Dendritic cell treated with granulocyte-macrophage colony-stimulating factor and Interleukin-4, amounts not matched to agents 40 ng/mL and 50 ng/mL, for 4 days (primary cell): ENCODE results near the gene FBL.
"Not testable (repeated sequence)": the region's sequence is repeated elsewhere in the genome, so short reads cannot be mapped to it uniquely, and the experiment has no call there.

Experiments used
- H3K27ac Mint-ChIP-seq: one replicate; pipeline ENCODE4 v1.8.0; 2022; ENCODE audit warnings: mild to moderate bottlenecking, mixed read lengths
- H3K27me3 Mint-ChIP-seq: one replicate; pipeline ENCODE4 v1.8.0; 2022; ENCODE audit warnings: mild to moderate bottlenecking, mixed read lengths
- H3K36me3 Mint-ChIP-seq: one replicate; pipeline ENCODE4 v1.8.0; 2022; ENCODE audit warnings: low read depth, mixed read lengths
- H3K4me1 Mint-ChIP-seq: one replicate; pipeline ENCODE4 v1.8.0; 2022; ENCODE audit warnings: low read depth, mixed read lengths
- H3K4me3 Mint-ChIP-seq: one replicate; pipeline ENCODE4 v1.8.0; 2022; ENCODE audit warnings: mild to moderate bottlenecking, moderate library complexity, mixed read lengths
- H3K9me3 Mint-ChIP-seq: one replicate; pipeline ENCODE4 v1.8.0; 2022; ENCODE audit warnings: mixed read lengths
- intact Hi-C: fragments of 100-400 bp; cut with micrococcal nuclease; formaldehyde crosslinking; loops from one replicate; pipeline ENCODE4 v1.15.0; 2022

Gene FBL

DNA sequence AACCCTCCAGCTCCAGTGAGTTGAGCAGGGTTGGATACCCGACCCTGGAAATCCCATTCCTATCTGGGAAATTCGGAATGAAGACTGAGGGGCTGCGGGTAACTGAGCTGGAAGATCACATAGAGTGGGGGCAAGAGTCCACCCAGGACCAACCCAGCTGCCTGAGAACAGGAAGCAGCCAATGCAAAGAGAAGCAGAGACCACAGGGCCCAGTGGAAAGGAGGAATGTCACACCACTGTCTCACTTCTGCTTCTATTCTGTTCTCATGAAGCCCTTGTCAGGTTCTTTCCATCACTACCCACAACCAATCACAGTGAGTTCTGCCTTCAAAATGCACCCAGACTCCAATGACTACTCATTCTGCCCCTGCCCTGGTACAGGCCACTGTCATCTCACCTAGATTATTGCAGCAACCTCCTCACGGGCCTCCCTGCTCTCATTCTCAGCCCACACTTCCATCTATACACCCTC is 27.5 kb downstream of the FBL start:
- no peaks in the 10 kb centered on the region for H3K9me3 Mint-ChIP-seq
- no peak overlapping the region for H3K27ac Mint-ChIP-seq
- intact Hi-C loops, result no loop called here

DNA sequence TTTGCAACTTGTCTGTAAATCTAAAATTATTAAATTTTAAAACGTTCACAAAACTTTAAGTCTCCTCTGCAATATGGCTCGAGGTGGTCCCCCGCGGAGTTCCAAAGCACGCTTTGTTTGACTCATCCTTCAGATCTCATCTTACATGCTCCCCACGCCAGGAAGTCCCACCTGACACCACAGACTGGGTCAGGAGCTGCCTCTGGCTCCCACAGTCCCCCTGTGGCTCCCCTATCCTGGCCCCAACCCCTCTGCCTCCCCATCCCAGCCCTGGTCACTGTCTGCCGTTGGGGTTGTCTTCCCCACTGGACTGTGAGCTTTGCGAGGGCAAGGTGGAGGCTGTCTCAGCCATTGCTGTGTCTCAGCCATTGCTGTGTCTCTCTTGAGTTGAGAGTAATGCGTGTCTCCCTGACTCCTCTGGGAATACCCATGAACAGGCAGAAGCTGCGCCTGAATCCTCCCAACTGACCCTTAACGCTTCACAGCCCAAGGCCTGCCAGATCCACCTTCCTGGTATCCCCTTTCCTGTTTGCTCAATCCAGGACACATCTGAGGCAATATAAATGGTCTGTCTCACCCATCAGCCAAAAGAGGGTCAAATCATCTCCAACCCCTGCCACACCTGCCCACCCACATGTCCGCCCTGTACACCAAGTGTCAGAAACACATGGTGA is 28.2 kb downstream of the FBL start:
- intact Hi-C loops, result no loop called here
- Mint-ChIP-seq H3K27ac (no peak overlapping the region), H3K4me3 (no peak overlapping the region), H3K4me1 (peaks cover 16% of the 10 kb centered on the region), H3K27me3 (no peaks in the 10 kb centered on the region), H3K36me3 (peaks cover 20% of the 10 kb centered on the region), H3K9me3 (no peaks in the 10 kb centered on the region)

More for the DNA sequence above, 27.5 kb downstream of the FBL start:
- Mint-ChIP-seq H3K4me3 (no peak overlapping the region), H3K27me3 (no peaks in the 10 kb centered on the region), H3K4me1 (peaks cover 16% of the 10 kb centered on the region), H3K36me3 (peaks cover 20% of the 10 kb centered on the region)

DNA sequence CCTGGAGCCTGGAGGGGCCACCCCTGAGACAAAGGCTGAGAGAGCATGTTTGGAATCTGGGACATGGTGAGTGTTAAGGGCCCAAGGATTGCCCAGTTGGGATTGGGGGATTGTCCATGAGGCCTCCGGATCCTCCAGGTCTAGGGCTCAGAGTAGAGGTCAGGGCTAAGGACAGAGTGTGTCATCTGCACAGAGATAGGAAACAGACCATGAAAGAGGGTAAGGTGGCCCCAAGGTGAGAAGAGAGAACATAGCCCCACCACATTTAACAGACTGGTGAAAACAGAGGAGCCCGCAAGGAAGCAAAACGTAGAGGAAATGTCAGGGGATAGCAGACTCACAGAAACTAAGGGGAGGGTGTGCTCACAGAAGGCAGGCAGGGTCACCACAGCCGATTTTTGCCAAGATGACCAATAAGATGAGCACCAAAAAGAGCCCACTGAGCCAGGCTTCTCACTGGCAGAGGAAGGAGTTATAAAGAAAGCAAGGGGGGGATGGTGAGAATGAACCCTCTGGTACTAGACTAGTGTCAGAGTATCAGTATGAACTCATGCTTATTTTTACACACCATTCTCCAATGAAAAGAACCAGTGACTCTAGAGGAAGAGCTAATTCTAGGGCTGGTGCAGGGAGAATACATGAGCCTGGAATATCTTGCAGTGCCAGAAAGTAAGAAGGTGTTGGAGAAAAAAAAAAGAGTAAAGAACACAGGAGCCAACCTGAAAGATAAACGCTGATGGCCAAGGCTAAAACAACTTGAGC is 29.7 kb downstream of the FBL start:
- Mint-ChIP-seq H3K36me3 (peaks cover 20% of the 10 kb centered on the region), H3K27me3 (no peaks in the 10 kb centered on the region), H3K9me3 (no peaks in the 10 kb centered on the region), H3K27ac (no peak overlapping the region), H3K4me1 (peaks cover 16% of the 10 kb centered on the region), H3K4me3 (no peak overlapping the region)
- intact Hi-C loops, result no loop called here

DNA sequence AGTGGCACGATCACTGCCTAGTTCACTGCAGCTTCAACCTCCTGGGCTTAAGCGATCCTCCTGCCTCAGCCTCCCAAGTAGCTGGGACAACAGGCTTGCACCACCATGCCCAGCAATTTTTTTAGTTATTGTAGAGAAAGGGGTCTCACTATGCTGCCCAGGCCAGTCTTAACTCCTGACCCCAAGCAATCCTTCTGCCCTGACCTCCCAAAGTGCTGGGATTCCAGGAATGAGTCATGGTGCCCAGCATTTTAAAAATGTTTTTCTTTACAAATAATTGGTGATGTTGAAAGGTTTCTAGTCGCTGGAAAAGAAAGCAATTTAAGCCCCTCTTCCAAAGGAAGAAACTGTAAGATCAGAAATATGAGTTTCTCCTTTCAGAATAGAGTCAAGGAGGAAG is 31.6 kb downstream of the FBL start:
- intact Hi-C loops, result no loop called here
- H3K27me3 Mint-ChIP-seq, result no peaks in the 10 kb centered on the region
- H3K9me3 Mint-ChIP-seq, result no peaks in the 10 kb centered on the region
- H3K4me3 Mint-ChIP-seq, result no peak overlapping the region
- H3K27ac Mint-ChIP-seq, result no peak overlapping the region
- peaks cover 20% of the 10 kb centered on the region for H3K36me3 Mint-ChIP-seq
- peaks cover 15% of the 10 kb centered on the region for H3K4me1 Mint-ChIP-seq

DNA sequence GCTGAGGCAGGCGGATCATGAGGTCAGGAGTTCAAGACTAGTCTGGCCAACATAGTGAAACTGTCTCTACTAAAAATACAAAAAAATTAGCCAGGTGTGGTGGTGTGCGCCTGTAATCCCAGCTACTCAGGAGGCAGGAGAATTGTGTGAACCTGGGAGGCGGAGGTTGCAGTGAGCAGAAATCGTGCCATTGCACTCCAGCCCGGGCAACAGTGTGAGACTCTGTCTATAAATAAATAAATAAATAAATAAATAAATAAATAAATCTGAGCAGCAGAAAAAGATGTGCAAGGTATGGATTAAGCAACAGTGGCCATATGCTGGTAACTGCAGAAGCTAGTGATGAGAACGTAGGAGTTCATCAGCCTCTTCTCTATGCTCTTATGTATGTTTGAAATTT is 32.1 kb downstream of the FBL start:
- Mint-ChIP-seq H3K36me3 (peaks cover 20% of the 10 kb centered on the region), H3K4me1 (peaks cover 10% of the 10 kb centered on the region)
- H3K4me3 Mint-ChIP-seq, H3K9me3 Mint-ChIP-seq, H3K27me3 Mint-ChIP-seq, intact Hi-C loops, H3K27ac Mint-ChIP-seq: not testable (repeated sequence)

DNA sequence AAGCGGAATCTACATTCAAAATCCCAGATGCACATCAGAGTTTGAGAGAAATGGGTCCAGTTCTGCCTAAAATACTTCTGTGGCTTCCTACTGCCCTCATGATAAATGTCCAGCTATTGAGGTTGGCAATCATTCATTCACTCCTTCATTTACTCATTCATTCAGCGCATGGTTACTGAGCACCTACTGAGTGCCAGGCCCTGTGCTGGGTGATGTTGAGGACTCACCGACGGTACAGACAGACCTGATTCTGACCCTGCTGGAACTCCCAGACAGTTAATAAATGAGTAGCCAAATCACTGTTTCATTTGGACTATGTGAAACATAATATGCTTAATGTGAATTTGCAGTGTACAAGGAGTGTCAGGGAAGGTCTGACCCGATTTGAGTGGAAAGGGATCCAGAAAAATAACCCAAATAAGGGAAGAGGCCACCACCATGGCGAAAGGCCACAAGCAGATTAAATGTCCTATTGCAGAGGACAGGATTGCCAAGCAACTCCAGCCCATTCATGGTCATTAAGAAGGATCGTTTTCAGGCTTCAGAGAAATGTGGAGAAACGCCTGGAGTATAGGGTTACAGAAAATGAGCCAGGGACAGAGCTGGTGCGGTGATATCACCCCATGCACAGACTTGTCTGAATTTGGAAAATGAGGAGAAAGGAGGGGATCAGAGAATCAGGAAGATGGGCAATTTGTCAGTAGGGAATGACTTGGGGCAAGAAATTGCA is 32.8 kb downstream of the FBL start:
- Mint-ChIP-seq H3K9me3 (no peaks in the 10 kb centered on the region), H3K27me3 (no peaks in the 10 kb centered on the region), H3K4me3 (no peak overlapping the region), H3K36me3 (peaks cover 20% of the 10 kb centered on the region), H3K4me1 (peaks cover 3% of the 10 kb centered on the region), H3K27ac (no peak overlapping the region)
- intact Hi-C loops, result no loop called here

DNA sequence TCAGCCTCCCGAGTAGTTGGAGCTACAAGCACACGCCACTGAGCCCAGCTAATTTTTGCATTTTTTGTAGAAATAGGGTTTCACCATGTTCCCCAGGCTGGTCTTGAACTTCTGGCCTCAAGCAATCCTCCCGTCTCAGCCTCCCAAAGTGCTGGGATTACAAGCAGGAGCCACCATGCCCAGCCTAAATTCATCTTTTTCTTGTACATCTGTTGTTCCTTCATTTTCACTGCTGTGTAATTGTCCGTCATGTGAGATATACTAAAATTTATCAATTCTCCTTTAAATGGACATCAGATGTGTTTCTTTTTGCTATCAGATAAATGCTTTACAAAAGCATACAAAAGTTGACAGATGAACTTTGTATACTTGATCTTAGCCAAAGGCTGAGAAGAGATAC is 35.1 kb downstream of the FBL start:
- Mint-ChIP-seq H3K4me3 (no peak overlapping the region), H3K27ac (no peak overlapping the region), H3K36me3 (peaks cover 5% of the 10 kb centered on the region), H3K4me1 (no peaks in the 10 kb centered on the region), H3K9me3 (no peaks in the 10 kb centered on the region), H3K27me3 (no peaks in the 10 kb centered on the region)
- intact Hi-C loops, result no loop called here

DNA sequence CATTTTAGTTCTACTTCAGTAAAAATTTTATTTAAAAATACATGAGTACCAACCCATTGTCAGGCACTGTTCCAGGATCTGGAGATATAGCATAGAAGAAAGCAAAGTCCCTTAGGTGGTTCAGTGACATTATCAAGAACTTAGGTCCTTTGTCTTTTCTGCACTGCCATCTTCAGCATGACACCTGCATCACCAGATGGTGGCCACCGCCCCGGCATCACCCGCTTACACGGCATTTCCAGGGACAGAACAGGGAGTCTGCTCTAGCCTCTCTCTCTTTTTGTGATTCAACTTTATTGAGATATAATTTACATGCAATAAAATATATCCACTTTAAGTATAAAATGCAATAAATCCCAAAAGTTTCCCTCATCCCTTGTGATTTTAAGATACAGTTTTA is 35.8 kb downstream of the FBL start:
- H3K4me1 Mint-ChIP-seq, result no peaks in the 10 kb centered on the region
- no peak overlapping the region for H3K27ac Mint-ChIP-seq
- H3K36me3 Mint-ChIP-seq, result no peaks in the 10 kb centered on the region
- no peak overlapping the region for H3K4me3 Mint-ChIP-seq
- H3K9me3 Mint-ChIP-seq, result no peaks in the 10 kb centered on the region
- no peaks in the 10 kb centered on the region for H3K27me3 Mint-ChIP-seq
- intact Hi-C loops, result no loop called here

DNA sequence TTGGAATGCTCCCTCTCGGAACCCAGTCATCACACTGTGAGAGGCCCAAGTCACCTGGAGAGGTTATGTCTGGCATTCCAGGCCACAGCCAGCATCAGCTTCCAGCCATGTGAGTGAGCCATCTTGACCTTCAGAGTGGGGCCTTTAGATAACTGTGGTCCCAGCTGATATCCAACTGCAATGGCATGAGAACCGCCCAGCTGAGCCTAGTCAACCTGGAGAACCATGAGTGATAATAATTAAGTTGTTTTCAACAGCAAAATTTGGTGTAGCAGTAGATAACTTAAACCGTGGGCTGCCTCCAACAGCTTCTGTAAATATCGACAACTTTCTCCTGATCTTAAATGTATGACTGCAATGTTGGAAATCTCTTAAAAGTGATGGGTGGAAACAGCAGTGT is 36.8 kb downstream of the FBL start:
- Mint-ChIP-seq H3K9me3 (no peaks in the 10 kb centered on the region), H3K36me3 (no peaks in the 10 kb centered on the region), H3K4me1 (no peaks in the 10 kb centered on the region), H3K4me3 (no peak overlapping the region), H3K27me3 (no peaks in the 10 kb centered on the region), H3K27ac (no peak overlapping the region)
- intact Hi-C loops, result no loop called here

DNA sequence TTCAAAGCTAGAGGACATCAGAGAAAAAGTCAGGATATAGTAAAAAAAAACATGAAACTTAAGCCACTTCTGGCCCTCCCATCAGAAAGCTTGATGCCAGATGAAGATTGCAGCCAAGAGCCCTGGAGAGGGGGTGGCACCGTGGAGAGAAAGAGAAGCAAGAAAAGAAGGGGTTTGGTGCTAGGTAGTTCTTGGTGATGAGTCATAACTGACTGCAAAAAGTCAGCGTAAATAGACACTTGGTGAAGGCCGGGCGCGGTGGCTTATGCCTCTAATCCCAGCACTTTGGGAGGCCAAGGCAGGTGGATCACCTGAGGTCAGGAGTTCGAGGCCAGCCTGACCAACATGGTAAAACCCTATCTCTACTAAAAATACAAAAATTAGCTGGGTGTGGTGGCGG is 37.5 kb downstream of the FBL start:
- H3K9me3 Mint-ChIP-seq, intact Hi-C loops, H3K36me3 Mint-ChIP-seq, H3K4me3 Mint-ChIP-seq, H3K27ac Mint-ChIP-seq, H3K27me3 Mint-ChIP-seq, H3K4me1 Mint-ChIP-seq: not testable (repeated sequence)

DNA sequence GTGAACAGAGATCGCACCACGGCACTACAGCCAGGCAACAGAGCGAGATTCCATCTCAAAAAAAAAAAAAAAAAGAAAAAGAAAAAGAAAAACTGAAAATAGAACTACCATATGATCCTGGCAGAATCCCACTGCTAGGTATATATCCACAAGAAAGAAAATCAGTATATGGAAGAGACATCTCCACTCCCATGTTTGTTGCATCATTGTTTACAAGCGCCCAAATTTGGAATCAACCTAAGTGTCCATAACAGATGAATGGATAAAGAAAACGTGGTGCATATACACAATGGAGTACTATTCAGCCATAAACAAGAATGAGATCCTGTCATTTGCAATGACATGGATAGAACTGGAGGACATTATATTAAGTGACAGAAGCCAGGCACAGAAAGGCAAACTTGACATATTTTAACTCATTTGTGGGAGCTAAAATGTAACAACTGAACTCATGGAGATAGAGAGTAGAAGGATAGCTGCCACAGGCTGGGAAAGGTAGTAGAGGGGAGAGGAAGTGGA is 38.3 kb downstream of the FBL start:
- H3K4me3 Mint-ChIP-seq, result no peak overlapping the region

DNA sequence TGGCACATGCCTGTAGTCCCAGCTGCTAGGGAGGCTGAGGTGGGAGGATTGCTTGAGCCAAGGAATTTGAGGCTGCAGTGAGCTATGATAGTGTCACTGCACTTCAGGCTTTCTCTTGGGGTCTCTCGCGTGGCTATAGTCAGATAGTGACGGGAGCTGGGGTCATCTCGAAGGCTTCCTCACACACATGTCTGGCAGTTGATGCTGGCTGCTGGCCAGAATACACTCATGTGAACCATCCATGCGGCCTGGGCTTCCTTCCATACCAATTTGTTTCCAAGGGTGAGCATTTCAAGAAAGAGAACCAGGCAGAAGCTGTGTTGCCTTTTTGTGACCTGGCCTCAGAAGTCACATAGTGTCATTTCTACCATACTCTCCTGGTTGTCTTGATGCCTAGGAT is 41.1 kb downstream of the FBL start:
- Mint-ChIP-seq H3K4me3 (no peak overlapping the region), H3K27ac (no peak overlapping the region), H3K4me1 (no peaks in the 10 kb centered on the region), H3K36me3 (no peaks in the 10 kb centered on the region), H3K9me3 (no peaks in the 10 kb centered on the region), H3K27me3 (peaks cover 8% of the 10 kb centered on the region)
- intact Hi-C loops, result no loop called here

More for the DNA sequence above, 38.3 kb downstream of the FBL start:
- no peaks in the 10 kb centered on the region for H3K36me3 Mint-ChIP-seq
- H3K27ac Mint-ChIP-seq, result no peak overlapping the region
- no peaks in the 10 kb centered on the region for H3K4me1 Mint-ChIP-seq
- intact Hi-C loops, result no loop called here
- no peaks in the 10 kb centered on the region for H3K9me3 Mint-ChIP-seq
- H3K27me3 Mint-ChIP-seq, result peaks cover 1% of the 10 kb centered on the region

DNA sequence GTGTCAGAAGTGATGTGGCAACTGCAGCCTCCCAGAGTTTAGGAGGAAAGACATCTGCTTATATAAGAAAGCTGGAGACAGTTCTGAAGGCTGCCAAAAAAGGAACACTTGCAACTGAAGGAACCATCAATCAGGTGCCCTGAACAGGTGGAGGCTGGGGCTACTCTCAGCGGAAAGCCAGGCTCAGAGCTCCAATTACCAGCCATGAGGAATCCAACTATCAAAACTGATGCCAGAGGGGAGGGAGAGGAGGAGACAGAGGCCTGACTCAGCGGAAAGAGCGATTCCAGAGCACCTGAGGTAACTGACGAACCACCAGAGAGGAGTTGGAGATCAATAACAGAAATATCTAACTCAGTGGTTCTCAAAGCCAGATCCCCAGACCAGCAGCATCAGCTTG is 43.2 kb downstream of the FBL start:
- H3K9me3 Mint-ChIP-seq, result no peaks in the 10 kb centered on the region
- intact Hi-C loops, result no loop called here
- no peaks in the 10 kb centered on the region for H3K36me3 Mint-ChIP-seq
- H3K27me3 Mint-ChIP-seq, result peaks cover 8% of the 10 kb centered on the region
- no peak overlapping the region for H3K4me3 Mint-ChIP-seq
- no peaks in the 10 kb centered on the region for H3K4me1 Mint-ChIP-seq
- no peak overlapping the region for H3K27ac Mint-ChIP-seq

DNA sequence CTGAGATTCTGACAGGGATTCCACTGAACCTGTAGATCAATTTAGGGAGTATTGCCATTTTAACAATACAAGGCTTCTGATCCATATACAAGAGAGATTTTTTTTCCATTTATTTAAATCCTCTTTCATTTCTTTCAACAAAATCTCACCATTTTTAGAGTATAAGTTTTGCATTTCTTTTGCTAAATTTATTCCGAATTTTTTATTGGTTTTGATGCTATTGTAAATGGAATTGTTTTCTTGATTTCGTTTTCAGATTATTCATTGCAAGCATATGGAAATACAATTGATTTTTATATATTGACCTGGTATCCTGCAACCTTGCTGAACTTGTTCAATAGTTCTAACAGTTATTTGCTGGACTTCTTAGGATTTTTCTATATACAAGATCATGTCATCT is 49.1 kb downstream of the FBL start:
- Mint-ChIP-seq H3K27me3 (peaks cover 23% of the 10 kb centered on the region), H3K4me1 (no peaks in the 10 kb centered on the region), H3K9me3 (no peaks in the 10 kb centered on the region), H3K4me3 (no peak overlapping the region), H3K36me3 (no peaks in the 10 kb centered on the region), H3K27ac (no peak overlapping the region)
- intact Hi-C loops, result no loop called here
